Nephron progenitor cell (in vitro differentiated cells): ENCODE measurements around the gene PARVA.

Source experiments
- DNase-seq: peaks from one replicate; pipeline ENCODE4 v3.0.0; 2021
- H3K27ac Mint-ChIP-seq: 2 replicates; pipeline ENCODE4 v1.8.0; 2021; ENCODE audit warnings: mild to moderate bottlenecking, moderate library complexity, mixed read lengths
- H3K27me3 Mint-ChIP-seq: 2 replicates; pipeline ENCODE4 v1.8.0; 2021; ENCODE audit warnings: mild to moderate bottlenecking, low read depth, mixed read lengths; ENCODE audit not compliant: poor library complexity
- H3K36me3 Mint-ChIP-seq: 2 replicates; pipeline ENCODE4 v1.8.0; 2021; ENCODE audit warnings: low read depth, mixed read lengths
- H3K4me1 Mint-ChIP-seq: 2 replicates; pipeline ENCODE4 v1.8.0; 2021; ENCODE audit warnings: mixed read lengths
- H3K4me3 Mint-ChIP-seq: 2 replicates; pipeline ENCODE4 v1.8.0; 2021; ENCODE audit warnings: mild to moderate bottlenecking, moderate library complexity, mixed read lengths
- H3K9me3 Mint-ChIP-seq: 2 replicates; pipeline ENCODE4 v1.8.0; 2021; ENCODE audit warnings: mild to moderate bottlenecking, moderate library complexity, mixed read lengths
- CTCF ChIP-seq: fragments of 200-600 bp; sonication (generic); IDR thresholded peaks from 2 replicates; pipeline ENCODE4 v1.5.0; 2021; ENCODE audit warnings: antibody characterized with exemption

The PARVA gene

GRCh38 chr11:12560861-12561260 lies 183.5 kb downstream of the PARVA start:
- no peak for TF ChIP-seq CTCF

GRCh38 chr11:12564012-12564411 lies 186.6 kb downstream of the PARVA start:
- TF ChIP-seq CTCF = no peak
- DNase-seq = no peak
- Mint-ChIP-seq H3K36me3 (no peaks in the 10 kb centered on the region), H3K4me1 (no peaks in the 10 kb centered on the region), H3K27ac (no peak overlapping the region), H3K4me3 (no peak overlapping the region), H3K27me3 (peaks cover 2% of the 10 kb centered on the region), H3K9me3 (peaks cover 19% of the 10 kb centered on the region)

More at GRCh38 chr11:12560861-12561260, 183.5 kb downstream of the PARVA start:
- Mint-ChIP-seq H3K36me3 (no peaks in the 10 kb centered on the region), H3K27ac (no peak overlapping the region), H3K4me3 (no peak overlapping the region), H3K27me3 (peaks cover 4% of the 10 kb centered on the region), H3K9me3 (peaks cover 4% of the 10 kb centered on the region), H3K4me1 (peaks cover 9% of the 10 kb centered on the region)
- no peak for DNase-seq

- Mint-ChIP-seq H3K4me1 (no peaks in the 10 kb centered on the region), H3K9me3 (peaks cover 19% of the 10 kb centered on the region), H3K4me3 (no peak overlapping the region), H3K36me3 (no peaks in the 10 kb centered on the region), H3K27me3 (peaks cover 2% of the 10 kb centered on the region), H3K27ac (no peak overlapping the region)
- DNase-seq = no peak
- TF ChIP-seq CTCF = no peak
Measured at GRCh38 chr11:12565406-12565805, 188.0 kb downstream of the PARVA start.

GRCh38 chr11:12567746-12568460 lies 190.5 kb downstream of the PARVA start:
- Mint-ChIP-seq H3K27ac (no peak overlapping the region), H3K27me3 (peaks cover 7% of the 10 kb centered on the region), H3K9me3 (peaks cover 32% of the 10 kb centered on the region), H3K4me1 (no peaks in the 10 kb centered on the region), H3K4me3 (no peak overlapping the region), H3K36me3 (no peaks in the 10 kb centered on the region)
- DNase-seq = no peak
- TF ChIP-seq CTCF = no peak

- peaks cover 32% of the 10 kb centered on the region for H3K9me3 Mint-ChIP-seq
- H3K4me1 Mint-ChIP-seq = no peaks in the 10 kb centered on the region
- H3K27me3 Mint-ChIP-seq = peaks cover 11% of the 10 kb centered on the region
- H3K36me3 Mint-ChIP-seq = no peaks in the 10 kb centered on the region
- H3K27ac Mint-ChIP-seq = no peak overlapping the region
- no peak for TF ChIP-seq CTCF
- no peak for DNase-seq
- H3K4me3 Mint-ChIP-seq = no peak overlapping the region
Measured at GRCh38 chr11:12569499-12570425, 192.4 kb downstream of the PARVA start.
